Tibial artery (tissue), 4 donors: ENCODE results near the gene PIERCE2.
"Not testable (repeated sequence)": the region's sequence is repeated elsewhere in the genome, so short reads cannot be mapped to it uniquely, and the experiment has no call there.

ENCODE experiments used
- DNase-seq, 2 donors: peaks; one replicate each; pipeline ENCODE4 v3.0.0-alpha.2; 2019
- H3K27ac ChIP-seq, 2 donors: fragments of 200-600 bp; sonication (generic) in 1 of 2; 1 replicate in 1 of 2; 2 replicates in 1 of 2; pipeline ENCODE4 v1.5.1; 2018 to 2019; ENCODE audit warnings: mild to moderate bottlenecking in 1 of 2
- H3K27me3 ChIP-seq, 2 donors: fragments of 200-600 bp; sonication (generic) in 1 of 2; one replicate each; pipeline versions ENCODE4 v1.5.1 to v1.6.0; 2016 to 2019
- H3K36me3 ChIP-seq, 3 donors: fragments of 200-600 bp; sonication (generic) in 2 of 3; one replicate each; pipeline ENCODE4 v1.5.1; 2016 to 2019; ENCODE audit warnings: mild to moderate bottlenecking in 2 of 3
- H3K4me1 ChIP-seq, 4 donors: fragments of 200-600 bp; sonication (generic) in 2 of 4; 1 replicate in 3 of 4; 2 replicates in 1 of 4; pipeline ENCODE4 v1.5.1; 2016 to 2019
- H3K4me3 ChIP-seq, 2 donors: fragments of 200-600 bp; sonication (generic) in 1 of 2; 1 replicate in 1 of 2; 2 replicates in 1 of 2; pipeline ENCODE4 v1.5.1; 2018 to 2019; ENCODE audit warnings: mild to moderate bottlenecking in 2 of 2
- H3K9me3 ChIP-seq, 3 donors: fragments of 200-600 bp; sonication (generic) in 1 of 3; one replicate each; pipeline ENCODE4 v1.5.1; 2016 to 2019
- intact Hi-C: fragments of 100-400 bp; cut with DNase I; formaldehyde crosslinking; loops from one replicate; pipeline ENCODE4 v1.15.0; 2023; ENCODE audit warnings: low total_unique reads
- TF ChIP-seq, protein P1 (sequence below), 2 experiments: fragments of 200-600 bp in 1 of 2; fragments of 450-650 bp in 1 of 2; IDR thresholded peaks; one replicate each; pipeline ENCODE4 v1.5.1; 2017 to 2019; ENCODE audit warnings: antibody characterized with exemption in 2 of 2, mild to moderate bottlenecking in 1 of 2, moderate library complexity in 1 of 2

PIERCE2 gene

DNA sequence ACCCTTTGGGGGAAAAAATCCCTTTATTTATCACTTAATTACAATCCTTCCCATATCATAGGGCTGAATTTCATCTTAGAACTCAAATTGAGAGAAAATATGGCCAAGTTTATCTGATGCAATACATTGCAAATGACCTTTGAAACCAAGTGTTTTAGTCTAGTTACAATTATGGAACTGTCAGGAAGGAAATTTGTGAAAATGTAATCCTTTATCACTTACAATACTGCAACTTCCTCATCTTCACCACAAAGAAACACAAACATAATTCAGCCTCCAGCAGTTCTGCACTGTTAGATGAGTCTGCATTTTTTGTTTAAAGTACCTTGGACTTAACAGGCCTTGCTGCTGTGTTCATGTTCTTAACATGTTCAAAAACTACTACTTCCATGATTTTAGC lies 4.8 kb upstream of the PIERCE2 start:
- Histone ChIP-seq H3K27ac (no peak overlapping the region), H3K36me3 (peaks cover 0 to 3% (median 0%) of the 10 kb centered on the region in 3 donors), H3K4me3 (no peak overlapping the region), H3K4me1 (peaks cover 0 to 51% (median 17%) of the 10 kb centered on the region in 4 donors), H3K27me3 (no peaks in the 10 kb centered on the region), H3K9me3 (no peaks in the 10 kb centered on the region)
- intact Hi-C loops = no loop called here
- TF ChIP-seq, protein P1, sequence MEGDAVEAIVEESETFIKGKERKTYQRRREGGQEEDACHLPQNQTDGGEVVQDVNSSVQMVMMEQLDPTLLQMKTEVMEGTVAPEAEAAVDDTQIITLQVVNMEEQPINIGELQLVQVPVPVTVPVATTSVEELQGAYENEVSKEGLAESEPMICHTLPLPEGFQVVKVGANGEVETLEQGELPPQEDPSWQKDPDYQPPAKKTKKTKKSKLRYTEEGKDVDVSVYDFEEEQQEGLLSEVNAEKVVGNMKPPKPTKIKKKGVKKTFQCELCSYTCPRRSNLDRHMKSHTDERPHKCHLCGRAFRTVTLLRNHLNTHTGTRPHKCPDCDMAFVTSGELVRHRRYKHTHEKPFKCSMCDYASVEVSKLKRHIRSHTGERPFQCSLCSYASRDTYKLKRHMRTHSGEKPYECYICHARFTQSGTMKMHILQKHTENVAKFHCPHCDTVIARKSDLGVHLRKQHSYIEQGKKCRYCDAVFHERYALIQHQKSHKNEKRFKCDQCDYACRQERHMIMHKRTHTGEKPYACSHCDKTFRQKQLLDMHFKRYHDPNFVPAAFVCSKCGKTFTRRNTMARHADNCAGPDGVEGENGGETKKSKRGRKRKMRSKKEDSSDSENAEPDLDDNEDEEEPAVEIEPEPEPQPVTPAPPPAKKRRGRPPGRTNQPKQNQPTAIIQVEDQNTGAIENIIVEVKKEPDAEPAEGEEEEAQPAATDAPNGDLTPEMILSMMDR (IDR thresholded peaks at IDR 0.05) = no peak
- DNase-seq = no peak

DNA sequence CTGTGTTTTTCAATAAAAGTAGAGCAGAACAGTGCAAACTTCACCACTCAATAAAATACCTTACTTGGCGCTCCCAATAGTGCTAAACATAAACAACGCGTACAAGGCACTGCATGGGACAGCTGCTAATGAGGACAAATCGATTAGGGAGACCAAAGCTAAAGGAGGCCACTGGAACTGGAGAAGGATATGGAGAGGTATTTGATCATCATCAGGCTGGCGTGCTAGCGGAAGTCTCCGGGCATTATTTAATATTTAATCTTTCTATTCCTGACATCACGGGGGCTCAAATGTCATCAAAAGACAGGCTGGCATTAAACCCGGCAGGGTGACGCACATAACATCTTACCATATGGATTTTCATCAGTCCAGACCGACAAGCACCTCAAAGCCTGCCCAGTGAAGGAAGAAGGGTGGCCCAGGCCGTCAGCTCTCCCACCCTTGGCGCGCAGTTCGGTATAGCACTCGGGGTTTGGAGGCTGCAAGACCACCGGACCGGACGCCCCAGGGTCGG lies 740 bp upstream of the PIERCE2 start:
- H3K36me3 ChIP-seq = no peaks in the 10 kb centered on the region
- DNase-seq = peak in 1 of 2 donors; percentile 64
- TF ChIP-seq, protein P1 (IDR thresholded peaks at IDR 0.05) = no peak
- H3K4me1 ChIP-seq = peaks cover 0 to 54% (median 15%) of the 10 kb centered on the region in 4 donors
- H3K9me3 ChIP-seq = no peaks in the 10 kb centered on the region
- peak overlapping the region; percentile 70 to 84 for H3K4me3 ChIP-seq
- H3K27ac ChIP-seq = peak overlapping the region; percentile 91 to 94
- intact Hi-C loops = no loop called here
- no peaks in the 10 kb centered on the region for H3K27me3 ChIP-seq

DNA sequence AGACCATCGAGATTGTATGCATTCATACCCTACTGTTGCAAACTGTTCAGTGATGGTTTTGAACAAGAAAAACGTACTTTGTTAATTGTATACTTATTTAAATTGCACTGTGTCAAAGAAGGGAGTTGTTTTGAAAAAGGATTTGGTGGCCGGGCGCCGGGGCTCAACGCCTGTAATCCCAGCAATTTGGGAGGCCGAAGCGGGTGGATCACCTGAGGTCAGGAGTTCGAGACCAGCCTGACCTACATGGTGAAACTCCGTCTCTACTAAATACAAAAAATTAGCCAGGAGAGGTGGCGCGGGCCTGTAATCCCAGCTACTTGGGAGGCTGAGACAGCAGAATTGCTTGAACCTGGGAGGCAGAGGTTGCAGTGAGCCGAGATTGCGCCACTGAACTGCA lies 681 bp downstream of the PIERCE2 start:
- H3K27me3 ChIP-seq, H3K9me3 ChIP-seq, DNase-seq, H3K36me3 ChIP-seq, intact Hi-C loops: not testable (repeated sequence)
- H3K27ac ChIP-seq = peak overlapping the region; percentile 91 to 94
- peaks cover 0 to 40% (median 11%) of the 10 kb centered on the region in 4 donors for H3K4me1 ChIP-seq
- peak overlapping the region; percentile 70 to 84 for H3K4me3 ChIP-seq

DNA sequence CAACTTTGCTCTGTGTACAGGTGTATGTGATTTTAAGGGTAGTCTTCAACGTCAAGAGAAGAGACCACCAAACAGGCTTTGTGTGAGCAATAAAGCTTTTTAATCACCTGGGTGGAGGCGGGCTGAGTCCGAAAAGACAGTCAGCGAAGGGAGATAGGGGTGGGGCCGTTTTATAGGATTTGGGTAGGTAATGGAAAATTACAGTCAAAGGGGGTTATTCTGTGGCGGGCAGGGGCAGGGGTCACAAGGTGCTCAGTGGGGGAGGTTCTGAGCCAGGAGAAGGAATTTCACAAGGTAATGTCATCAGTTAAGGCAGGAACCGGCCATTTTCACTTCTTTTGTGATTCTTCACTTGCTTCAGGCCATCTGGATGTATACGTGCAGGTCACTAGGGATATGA lies 9.4 kb downstream of the PIERCE2 start:
- DNase-seq, H3K36me3 ChIP-seq, H3K4me1 ChIP-seq, H3K9me3 ChIP-seq, H3K27ac ChIP-seq, intact Hi-C loops, H3K4me3 ChIP-seq, H3K27me3 ChIP-seq: not testable (repeated sequence)

DNA sequence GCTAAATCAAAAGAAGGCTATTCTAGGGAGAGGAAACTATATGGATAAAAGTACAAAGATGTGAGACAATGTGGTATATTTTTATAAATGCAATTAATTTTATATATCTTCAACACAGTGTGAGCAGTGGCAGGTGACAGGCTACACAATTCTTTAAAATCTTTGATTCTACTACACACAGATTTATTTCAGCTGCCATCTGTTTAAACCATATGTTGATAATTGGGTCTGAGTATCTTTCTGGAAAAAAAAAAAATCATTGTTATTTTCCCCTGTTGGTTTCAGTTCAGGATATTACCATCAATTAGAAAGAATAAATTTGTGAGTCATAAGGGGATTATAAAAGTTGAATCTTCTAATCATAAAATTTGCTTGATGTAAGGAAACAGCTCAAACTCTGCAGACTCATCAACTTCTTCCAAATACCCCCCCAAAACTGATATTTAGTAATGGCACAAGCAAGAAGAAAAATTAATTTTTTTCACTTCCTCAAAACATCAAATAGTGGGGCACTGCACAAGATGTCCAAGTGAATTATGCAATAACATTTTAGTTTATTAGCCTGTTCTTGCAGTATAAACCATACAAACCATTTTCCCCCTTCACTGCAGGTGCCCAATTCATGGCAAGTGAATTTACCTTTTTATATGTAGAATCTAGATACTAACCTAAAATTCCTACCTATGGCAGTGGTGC lies 12.0 kb downstream of the PIERCE2 start:
- H3K4me3 ChIP-seq = no peak overlapping the region
- H3K27me3 ChIP-seq = no peaks in the 10 kb centered on the region
- H3K36me3 ChIP-seq = no peaks in the 10 kb centered on the region
- no peaks in the 10 kb centered on the region for H3K9me3 ChIP-seq
- DNase-seq = no peak
- intact Hi-C loops = no loop called here
- no peak overlapping the region for H3K27ac ChIP-seq
- TF ChIP-seq, protein P1 (IDR thresholded peaks at IDR 0.05) = no peak
- no peaks in the 10 kb centered on the region for H3K4me1 ChIP-seq

DNA sequence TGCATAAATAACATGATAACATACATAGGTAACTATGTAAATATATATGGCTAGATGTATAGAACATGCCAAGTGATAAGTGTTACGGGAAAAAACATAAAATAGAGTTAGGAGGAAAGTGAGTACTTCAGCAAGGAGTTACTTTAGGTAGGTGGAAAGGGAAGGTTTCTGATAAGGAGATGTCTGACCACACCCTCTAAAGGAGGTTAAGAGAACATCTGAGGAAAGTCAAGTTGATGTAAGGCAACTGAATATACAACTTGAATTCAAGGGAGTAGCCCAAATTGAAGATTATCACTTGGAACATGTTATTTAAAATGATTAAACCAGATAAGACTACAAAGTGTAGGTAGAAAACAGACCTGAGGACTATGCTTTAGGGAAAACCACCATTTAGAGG lies 13.8 kb downstream of the PIERCE2 start:
- H3K4me3 ChIP-seq = no peak overlapping the region
- no peaks in the 10 kb centered on the region for H3K27me3 ChIP-seq
- DNase-seq = no peak
- TF ChIP-seq, protein P1 (IDR thresholded peaks at IDR 0.05) = no peak
- intact Hi-C loops = no loop called here
- no peaks in the 10 kb centered on the region for H3K4me1 ChIP-seq
- H3K36me3 ChIP-seq = no peaks in the 10 kb centered on the region
- no peaks in the 10 kb centered on the region for H3K9me3 ChIP-seq
- H3K27ac ChIP-seq = no peak overlapping the region
